HEK293 (cell line): Measurements from ENCODE around the gene ISG20L2.
A peak's percentile ranks its signal among the peaks of the same experiment; 100 is the strongest.

Experiments
- CTCF ChIA-PET: fragments of 350-600 bp; formaldehyde crosslinking; extraction: SDS; loops from one replicate; lab custom pipeline; 2021; ENCODE audit warnings: antibody characterized with exemption; lab: Yijun Ruan, JAX
- POLR2A ChIA-PET: fragments of 300-600 bp; formaldehyde crosslinking; extraction: SDS; loops from one replicate; lab custom pipeline; 2020; ENCODE audit warnings: antibody characterized with exemption, inconsistent platforms; lab: Yijun Ruan, JAX
- H3K27ac ChIP-seq: fragments of 200-500 bp; sonication (Bioruptor generic); 2 replicates; pipeline ENCODE4 v1.5.1; 2014; ENCODE audit warnings: low read depth, low read length, control low read depth, inconsistent platforms; ENCODE audit errors: extremely low read depth
- H3K36me3 ChIP-seq, 2 experiments: fragments of 200-500 bp in 1 of 2; sonication (Bioruptor generic) in 1 of 2; 1 replicate in 1 of 2; 2 replicates in 1 of 2; pipeline ENCODE4 v1.5.1; 2014 to 2017; ENCODE audit warnings: inconsistent platforms in 2 of 2, low read length in 2 of 2; ENCODE audit not compliant: control insufficient read depth in 2 of 2, insufficient read depth in 1 of 2
- H3K4me1 ChIP-seq: fragments of 200-500 bp; sonication (Bioruptor generic); 2 replicates; pipeline ENCODE4 v1.5.1; 2014; ENCODE audit warnings: mild to moderate bottlenecking, low read length, inconsistent platforms; ENCODE audit not compliant: control insufficient read depth, insufficient read depth
- H3K4me3 ChIP-seq: 2 replicates; pipeline ENCODE4 v1.5.1; 2011; ENCODE audit warnings: low read depth, mild to moderate bottlenecking, control low read depth, low read length, moderate library complexity
- H3K9me3 ChIP-seq: fragments of 200-500 bp; sonication (Bioruptor generic); 2 replicates; pipeline ENCODE4 v1.5.1; 2014; ENCODE audit warnings: low read depth, low read length, inconsistent platforms; ENCODE audit not compliant: control insufficient read depth, insufficient read depth
- EGR2 ChIP-seq: fragments of 450-650 bp; formaldehyde crosslinking; IDR thresholded peaks from 2 replicates; pipeline ENCODE4 v1.5.1; 2016; ENCODE audit warnings: low read depth, missing biosample characterization, missing genetic modification characterization
- GLIS2 ChIP-seq: fragments of 450-650 bp; formaldehyde crosslinking; IDR thresholded peaks from 2 replicates; pipeline ENCODE4 v1.5.1; 2016; ENCODE audit warnings: missing biosample characterization, missing genetic modification characterization
- REPIN1 ChIP-seq: fragments of 450-650 bp; formaldehyde crosslinking; IDR thresholded peaks from 2 replicates; pipeline ENCODE4 v1.5.1; 2017; ENCODE audit warnings: missing biosample characterization, missing genetic modification characterization, low read depth
- WT1 ChIP-seq: fragments of 450-650 bp; formaldehyde crosslinking; IDR thresholded peaks from 2 replicates; pipeline ENCODE4 v1.5.1; 2016; ENCODE audit warnings: missing biosample characterization, missing genetic modification characterization
- ZFHX2 ChIP-seq: fragments of 450-650 bp; formaldehyde crosslinking; conservative IDR thresholded peaks from 2 replicates; pipeline ENCODE4 v1.5.1; 2016; ENCODE audit warnings: missing biosample characterization, missing genetic modification characterization
- ZIC2 ChIP-seq: fragments of 450-650 bp; formaldehyde crosslinking; IDR thresholded peaks from 2 replicates; pipeline ENCODE4 v1.5.1; 2016; ENCODE audit warnings: missing biosample characterization, missing genetic modification characterization
- ZNF184 ChIP-seq: fragments of 450-650 bp; IDR thresholded peaks from 2 replicates; pipeline ENCODE4 v1.5.1; 2018; ENCODE audit warnings: missing biosample characterization, mild to moderate bottlenecking, missing genetic modification characterization
- ZNF221 ChIP-seq: fragments of 450-650 bp; formaldehyde crosslinking; IDR thresholded peaks from 2 replicates; pipeline ENCODE4 v1.5.1; 2017; ENCODE audit warnings: missing biosample characterization, missing genetic modification characterization, borderline replicate concordance
- ZNF266 ChIP-seq: fragments of 450-650 bp; formaldehyde crosslinking; IDR thresholded peaks from 2 replicates; pipeline ENCODE4 v1.5.1; 2016; ENCODE audit warnings: missing biosample characterization, missing genetic modification characterization, low read depth
- ZNF449 ChIP-seq: fragments of 450-650 bp; formaldehyde crosslinking; IDR thresholded peaks from 2 replicates; pipeline ENCODE4 v1.5.1; 2017; ENCODE audit warnings: missing biosample characterization, mild to moderate bottlenecking, missing genetic modification characterization, moderate library complexity
- ZNF558 ChIP-seq: fragments of 450-650 bp; formaldehyde crosslinking; IDR thresholded peaks from 2 replicates; pipeline ENCODE4 v1.5.1; 2016; ENCODE audit warnings: missing biosample characterization, missing genetic modification characterization
- ZNF560 ChIP-seq: fragments of 450-650 bp; formaldehyde crosslinking; IDR thresholded peaks from 2 replicates; pipeline ENCODE4 v1.5.1; 2017; ENCODE audit warnings: missing biosample characterization, missing genetic modification characterization, borderline replicate concordance
- ZNF701 ChIP-seq: fragments of 450-650 bp; formaldehyde crosslinking; IDR thresholded peaks from 2 replicates; pipeline ENCODE4 v1.5.1; 2016; ENCODE audit warnings: missing biosample characterization, missing genetic modification characterization

ISG20L2 gene

GRCh38 chr1:156703336-156703735 is 25.2 kb downstream of the ISG20L2 start:
- no peak overlapping the region for H3K27ac ChIP-seq
- POLR2A ChIA-PET = interaction anchor here (0.5 to 4.9 kb wide), 3 partner anchors 9 to 26 kb away, joined by 4 to 43 read pairs (median 7); partner anchors contain the start of gene NES
- peaks cover 9% of the 10 kb centered on the region; the same call in 1 of the 2 replicates for H3K4me1 ChIP-seq
- TF ChIP-seq ZNF184 (tag by site-specific recombination) (no peak), ZNF266 (tag by site-specific recombination) (no peak), ZNF558 (tag by site-specific recombination) (no peak), ZNF701 (tag by site-specific recombination) (no peak)
- H3K36me3 ChIP-seq = peaks cover 0 to 29% of the 10 kb centered on the region in 2 experiments; a peak in 1 of 3 replicates
- CTCF ChIA-PET = interaction anchor here (0.7 to 20.2 kb wide), 7 partner anchors 14 to 317 kb away, joined by 3 to 579 read pairs (median 4); no protein-coding TSS in a partner anchor
- H3K9me3 ChIP-seq = no peaks in the 10 kb centered on the region
- no peak overlapping the region for H3K4me3 ChIP-seq

- Histone ChIP-seq H3K4me1 (peaks cover 9% of the 10 kb centered on the region; the same call in 1 of the 2 replicates), H3K9me3 (no peaks in the 10 kb centered on the region), H3K36me3 (peaks cover 0 to 32% of the 10 kb centered on the region in 2 experiments; a peak in 1 of 3 replicates), H3K27ac (no peak overlapping the region), H3K4me3 (no peak overlapping the region)
- ChIA-PET CTCF (interaction anchor here (0.8 to 20.2 kb wide), 5 partner anchors 12 to 191 kb away, joined by 3 to 579 read pairs (median 4); no protein-coding TSS in a partner anchor), POLR2A (interaction anchor here (0.7 to 1.2 kb wide), 2 partner anchors 9 to 419 kb away, joined by 3 to 4 read pairs; no protein-coding TSS in a partner anchor)
- TF ChIP-seq ZNF560 (tag by site-specific recombination) = no peak
- peak; percentile 21; the same call in 1 of the 2 replicates for TF ChIP-seq ZIC2 (tag by site-specific recombination)
Observed at GRCh38 chr1:156700736-156701531, 27.6 kb downstream of the ISG20L2 start.

GRCh38 chr1:156698995-156699394 is 29.6 kb downstream of the ISG20L2 start:
- CTCF ChIA-PET = interaction anchor here (0.6 to 20.2 kb wide), 3 partner anchors 10 to 269 kb away, joined by 3 to 579 read pairs (median 3); partner anchors contain the start of gene NES
- Histone ChIP-seq H3K27ac (no peak overlapping the region), H3K4me1 (peaks cover 4% of the 10 kb centered on the region; the same call in 1 of the 2 replicates), H3K4me3 (no peak overlapping the region), H3K36me3 (peaks cover 0 to 32% of the 10 kb centered on the region in 2 experiments; a peak in 1 of 3 replicates), H3K9me3 (no peaks in the 10 kb centered on the region)
- POLR2A ChIA-PET = no interaction called here
- no peak for TF ChIP-seq ZNF184 (tag by site-specific recombination)
- TF ChIP-seq ZFHX2 = peak; percentile 49
- peak; percentile 86 for TF ChIP-seq EGR2 (tag by site-specific recombination)
- no peak for TF ChIP-seq ZNF221 (tag by site-specific recombination)

- POLR2A ChIA-PET = interaction anchor here (0.6 kb wide), 1 partner anchor 23 kb away, joined by 4 read pairs; no protein-coding TSS in a partner anchor
- Histone ChIP-seq H3K4me3 (no peak overlapping the region), H3K9me3 (no peaks in the 10 kb centered on the region), H3K36me3 (peaks cover 0 to 32% of the 10 kb centered on the region in 2 experiments; a peak in 1 of 3 replicates), H3K27ac (no peak overlapping the region), H3K4me1 (peaks cover 12% of the 10 kb centered on the region)
- CTCF ChIA-PET = interaction anchor here (1.0 to 20.2 kb wide), 4 partner anchors 8 to 72 kb away, joined by 3 to 579 read pairs (median 4); partner anchors contain the start of gene CRABP2
- TF ChIP-seq REPIN1 (tag by site-specific recombination) (no peak), WT1 (tag by site-specific recombination) (0 out of 2 replicates have a peak, but pooled peaks have one; percentile 14), GLIS2 (tag by site-specific recombination) (peak; percentile 53; the same call in 1 of the 2 replicates), ZNF449 (tag by site-specific recombination) (no peak)
Observed at GRCh38 chr1:156697481-156697880, 31.1 kb downstream of the ISG20L2 start.
